Fibroblast of skin of back (primary cell): Measurements from ENCODE around the gene GCSAM. TPM values are rescaled to one million over a fixed set of nuclear protein-coding genes. Genes with fewer than 3 reads are reported as not detected.

Experiments used
- DNase-seq: peaks from one replicate; pipeline ENCODE4 v3.0.0-alpha.2; 2013
- polyA plus RNA-seq, 2 experiments: library from polyadenylated mRNA; unstranded; fragments of 120-200 nt; gene quantifications; one replicate each; pipeline ENCODE4 v1.2.1, GENCODE V29; 2013; ENCODE audit not compliant: insufficient read length in 2 of 2

GCSAM gene, protein sequence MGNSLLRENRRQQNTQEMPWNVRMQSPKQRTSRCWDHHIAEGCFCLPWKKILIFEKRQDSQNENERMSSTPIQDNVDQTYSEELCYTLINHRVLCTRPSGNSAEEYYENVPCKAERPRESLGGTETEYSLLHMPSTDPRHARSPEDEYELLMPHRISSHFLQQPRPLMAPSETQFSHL
- 0.45 TPM for polyA plus RNA-seq (2013, experiment 1 of 2; ENCODE audit: insufficient read length)
- 0.49 TPM for polyA plus RNA-seq (2013, experiment 2 of 2; ENCODE audit: insufficient read length)

DNA sequence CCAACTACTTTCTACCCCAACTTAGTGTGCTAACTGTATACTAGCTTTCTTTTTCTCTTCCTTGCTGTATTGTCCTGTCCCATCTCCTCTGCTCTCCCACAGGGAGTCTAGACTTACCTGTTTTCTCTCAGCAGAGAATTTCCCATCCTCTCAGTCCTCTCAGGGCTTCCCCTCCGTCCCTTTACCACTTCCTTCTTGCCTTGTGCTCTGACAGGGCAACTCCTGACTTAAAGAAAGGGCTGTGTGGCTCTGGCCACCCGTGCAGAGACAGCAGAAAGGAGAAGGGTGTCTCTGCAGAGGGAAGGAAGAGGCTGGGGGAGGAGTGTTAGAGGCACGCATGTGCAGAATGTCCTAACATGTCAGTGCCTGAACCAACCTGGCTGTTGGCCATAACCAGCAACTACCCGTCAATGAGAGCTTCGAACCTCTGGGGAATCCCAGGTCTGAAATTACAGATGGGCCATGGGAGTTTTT lies at the start of gene GCSAM:
TSS of gene GCSAM (minus strand) at position 274 of the 474 bp plus-strand sequence. CDS start at position 146, 128 bp downstream.
- DNase-seq, result no peak

DNA sequence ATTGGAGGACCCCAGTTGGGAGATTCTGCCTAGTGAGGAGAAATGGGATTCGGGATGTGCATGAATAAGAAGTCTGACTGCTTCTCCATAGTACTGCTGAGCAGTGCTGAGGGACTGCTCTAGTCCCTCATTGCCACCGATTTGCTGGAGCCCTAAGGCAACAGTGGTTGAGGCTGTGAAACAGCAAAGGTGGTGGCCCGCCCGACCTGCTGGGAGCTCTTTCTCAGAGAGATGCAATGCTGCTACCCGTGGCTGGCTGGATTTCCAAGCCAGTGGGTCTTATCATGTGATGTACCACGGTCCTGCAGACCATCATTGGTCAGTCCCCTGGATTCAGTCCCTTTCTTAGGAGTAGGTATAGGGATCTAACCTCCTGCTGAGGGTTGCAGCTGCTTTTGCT lies 42.6 kb upstream of the GCSAM start:
- no peak for DNase-seq

DNA sequence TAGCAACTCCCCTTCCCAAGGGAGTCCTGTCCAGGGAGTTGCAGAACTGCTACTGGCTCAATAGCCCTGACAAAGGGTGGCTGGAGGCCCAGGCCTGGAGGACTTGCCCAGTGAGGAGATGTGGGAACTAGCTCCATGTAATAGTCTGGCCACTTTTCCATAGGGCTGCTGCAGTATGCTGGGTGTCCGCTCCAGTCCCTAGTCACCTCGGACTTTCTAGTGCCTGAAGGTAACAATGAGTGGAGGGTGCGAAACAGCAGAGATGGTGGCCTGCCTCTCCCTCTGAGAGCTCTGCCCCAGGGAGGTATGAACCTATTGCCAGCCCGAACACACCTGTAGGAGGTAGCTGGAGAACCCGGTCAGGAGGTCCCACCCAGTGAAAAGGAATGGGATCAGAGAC lies 42.0 kb upstream of the GCSAM start:
- no peak for DNase-seq

DNA sequence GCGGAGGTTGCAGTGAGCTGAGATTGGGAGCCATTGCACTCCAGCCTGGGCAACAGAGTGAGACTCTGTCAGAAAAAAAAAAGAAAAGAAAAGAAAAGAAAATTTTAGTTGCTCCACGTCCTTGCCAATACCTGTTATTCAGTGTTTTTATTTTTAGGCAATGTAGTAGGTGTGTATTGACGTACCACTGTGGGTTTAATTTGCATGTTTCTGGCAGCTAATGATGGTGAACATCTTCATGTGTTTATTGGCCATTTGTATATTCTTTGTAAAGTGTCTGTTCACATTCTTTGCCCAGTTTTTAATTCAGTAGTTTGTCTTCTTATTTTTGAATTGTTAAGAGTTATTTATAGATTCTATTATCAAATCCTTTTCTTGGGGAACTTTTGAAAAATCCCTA lies 38.1 kb upstream of the GCSAM start:
- DNase-seq, result no peak

DNA sequence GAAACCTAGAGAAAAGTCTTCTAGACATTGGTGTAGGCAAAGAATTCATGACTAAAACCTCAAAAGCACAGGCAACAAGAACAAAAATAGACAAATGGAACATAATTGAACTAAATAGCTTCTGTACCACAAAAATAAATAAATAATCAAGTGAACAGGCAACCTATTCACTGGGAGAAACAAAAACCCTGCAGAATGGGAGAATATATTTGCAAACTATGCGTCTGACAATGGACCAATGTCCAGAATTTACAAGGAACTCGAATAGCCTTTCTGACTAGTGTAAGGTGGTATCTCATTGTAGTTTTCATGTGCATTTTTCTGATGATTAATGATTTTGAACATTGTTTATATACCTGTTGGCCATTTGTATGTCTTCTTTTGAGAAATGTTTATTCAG lies 37.0 kb upstream of the GCSAM start:
- no peak for DNase-seq

DNA sequence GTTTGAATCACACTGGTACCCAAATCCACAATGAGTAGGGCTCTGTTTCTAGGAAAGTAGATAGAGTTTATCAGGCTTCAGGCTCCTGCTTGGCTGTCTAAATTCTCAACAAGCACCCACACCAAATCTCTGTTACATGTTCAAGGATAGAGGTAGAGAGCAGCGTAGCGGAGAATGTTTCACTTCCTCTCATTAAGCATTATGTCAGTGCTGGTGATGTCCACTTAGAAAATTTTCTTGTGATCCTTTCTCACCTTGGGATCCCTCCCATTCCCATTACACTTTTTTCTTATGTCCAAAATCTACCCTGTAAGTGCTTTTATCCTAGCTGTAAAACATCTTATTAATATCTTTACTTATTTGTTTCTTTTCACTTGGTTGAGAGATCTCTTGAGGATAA lies 34.7 kb upstream of the GCSAM start:
- DNase-seq, result no peak

DNA sequence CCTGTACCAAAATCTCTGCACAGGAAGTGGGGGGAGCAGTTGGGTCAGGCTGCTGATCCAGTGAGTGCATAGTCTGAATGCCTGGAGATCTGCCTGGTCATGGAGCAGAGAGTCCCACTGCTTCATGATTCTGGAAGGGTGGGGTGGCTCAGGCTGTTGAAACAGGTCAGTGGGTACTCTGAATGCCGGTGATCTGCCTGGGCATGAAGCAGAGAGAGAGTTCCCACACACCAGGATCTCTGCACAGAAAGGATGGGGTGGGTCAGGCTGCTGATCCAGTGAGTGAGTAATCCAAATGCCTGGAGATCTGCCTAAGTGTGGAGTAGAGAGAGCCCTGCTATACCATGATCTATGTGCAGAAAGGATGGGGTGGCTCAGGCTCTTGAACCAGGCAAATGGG lies 16.1 kb upstream of the GCSAM start:
- no peak for DNase-seq

DNA sequence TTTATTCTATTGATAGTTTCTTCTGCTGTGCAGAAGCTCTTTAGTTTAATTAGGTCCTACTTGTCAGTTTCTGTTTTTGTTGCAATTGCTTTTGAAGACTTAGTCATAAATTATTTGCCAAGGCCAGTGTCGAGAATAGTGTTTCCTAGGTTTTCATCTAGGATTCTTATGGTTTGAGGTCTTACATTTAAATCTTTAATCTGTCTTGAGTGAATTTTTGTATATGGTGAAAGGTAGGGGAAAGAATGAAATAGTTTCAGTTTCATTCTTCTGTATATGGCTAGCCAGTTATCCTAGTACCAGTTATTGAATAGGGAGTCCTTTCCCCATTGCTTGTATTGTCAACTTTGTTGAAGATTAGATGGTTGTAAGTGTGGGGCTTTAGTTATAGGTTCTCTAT lies 10.6 kb upstream of the GCSAM start:
- no peak for DNase-seq

DNA sequence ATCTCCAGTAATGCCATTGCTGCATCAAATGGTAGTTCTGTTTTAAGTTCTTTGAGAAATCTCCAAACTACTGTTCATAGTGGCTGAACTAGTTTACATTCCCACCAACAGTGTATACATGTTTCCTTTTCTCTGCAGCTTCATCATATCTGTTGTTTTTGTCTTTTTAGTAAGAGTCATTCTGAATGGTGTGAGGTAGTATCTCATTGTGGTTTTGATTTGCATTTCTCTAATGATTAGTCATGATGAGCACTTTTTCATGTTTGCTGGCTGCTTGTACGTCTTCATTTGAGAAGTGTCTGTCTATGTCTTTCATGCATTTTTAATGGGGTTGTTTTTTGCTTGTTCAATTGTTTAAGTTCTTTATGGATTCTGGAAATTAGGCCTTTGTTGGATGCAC lies 10.2 kb upstream of the GCSAM start:
- DNase-seq, result peak; percentile 18

DNA sequence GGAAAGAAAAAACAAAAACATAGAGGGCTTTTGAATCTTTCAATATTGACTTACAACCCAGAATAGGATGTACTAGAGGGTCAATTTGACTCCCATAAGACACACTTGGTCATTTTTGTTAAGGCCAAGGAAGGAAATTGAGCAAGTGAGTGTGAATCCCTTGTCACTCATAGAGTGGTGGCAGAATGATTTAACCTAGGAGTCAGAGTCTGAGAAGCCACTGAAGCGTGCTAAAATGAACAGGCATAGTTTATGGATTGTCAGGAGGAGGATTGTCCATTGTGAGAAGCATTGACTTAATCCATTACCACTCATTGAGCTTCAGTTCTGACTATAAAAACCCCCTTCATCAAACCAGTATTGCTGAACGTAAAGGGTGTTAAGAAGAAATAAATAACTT lies 8.2 kb upstream of the GCSAM start:
- no peak for DNase-seq

DNA sequence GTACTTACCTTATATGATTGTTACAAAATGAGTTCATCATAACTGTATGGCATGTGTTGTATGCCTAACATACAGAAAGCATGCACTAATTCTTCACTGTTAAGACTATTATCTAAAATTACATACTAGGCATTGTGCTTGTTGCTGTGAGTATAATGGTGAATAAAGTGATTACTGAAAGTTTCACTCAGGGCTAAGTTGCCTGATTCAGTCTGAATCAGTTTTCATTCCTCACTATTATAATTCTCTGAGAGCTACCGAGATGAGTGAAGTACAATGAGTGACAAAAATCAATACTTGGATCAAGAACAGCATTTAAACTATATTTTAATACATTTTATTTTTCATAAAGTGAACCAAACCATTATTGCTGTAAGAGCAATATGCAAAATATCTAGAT lies 7.5 kb upstream of the GCSAM start:
- no peak for DNase-seq

DNA sequence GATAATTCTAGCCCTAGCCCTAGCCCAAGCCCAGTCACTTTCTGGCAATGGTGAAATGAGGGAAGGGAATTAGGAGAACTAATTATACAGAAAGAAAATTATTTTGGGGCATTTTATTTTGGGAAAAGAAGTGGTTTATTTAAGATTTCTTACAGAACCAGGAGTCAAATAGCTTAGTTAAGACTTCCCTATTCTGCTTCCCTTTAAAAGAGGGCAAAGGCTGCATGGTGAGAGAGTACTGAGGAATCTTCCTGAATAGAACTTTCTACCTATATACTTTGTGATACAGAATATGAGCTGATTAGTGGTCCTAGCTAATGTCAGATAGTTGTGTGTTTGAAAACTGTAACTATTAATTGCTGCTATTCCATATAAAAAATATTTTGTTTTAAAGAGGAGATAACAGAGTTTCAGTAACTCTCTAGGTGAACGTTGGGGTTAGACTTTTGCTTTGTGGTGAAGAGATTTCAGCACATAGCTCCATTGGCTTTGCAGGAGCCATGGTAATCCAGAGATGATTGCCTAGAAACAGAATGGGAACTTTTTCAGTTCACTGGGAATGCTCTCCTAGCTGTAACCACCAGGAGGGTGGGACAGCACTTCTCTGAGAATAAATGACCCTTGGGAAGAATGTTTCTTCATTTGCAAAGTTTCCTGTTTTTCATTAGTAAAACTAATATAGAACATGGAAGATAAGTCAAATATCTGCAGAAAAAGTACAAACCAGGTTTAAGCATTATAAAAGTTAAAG lies 5.3 kb upstream of the GCSAM start:
- DNase-seq, result no peak

DNA sequence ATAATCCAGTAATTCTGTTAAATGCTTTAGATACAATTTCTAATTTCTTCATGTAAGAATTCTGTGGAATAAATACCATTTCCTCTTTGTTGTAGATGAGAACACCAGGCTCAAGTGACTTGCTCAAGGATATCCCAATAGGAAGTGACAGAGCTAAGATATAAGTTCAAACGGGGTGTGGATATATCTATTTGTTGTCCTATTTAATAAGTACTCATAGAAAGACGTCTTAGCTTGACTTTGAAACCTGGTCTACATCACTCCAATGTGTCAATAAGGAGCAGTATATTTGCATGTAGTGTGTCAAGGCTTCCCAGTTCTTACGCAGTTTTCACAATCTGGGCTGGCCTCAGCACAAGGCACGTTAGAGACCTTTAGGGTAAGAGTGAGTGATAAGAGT lies 4.7 kb upstream of the GCSAM start:
- no peak for DNase-seq

DNA sequence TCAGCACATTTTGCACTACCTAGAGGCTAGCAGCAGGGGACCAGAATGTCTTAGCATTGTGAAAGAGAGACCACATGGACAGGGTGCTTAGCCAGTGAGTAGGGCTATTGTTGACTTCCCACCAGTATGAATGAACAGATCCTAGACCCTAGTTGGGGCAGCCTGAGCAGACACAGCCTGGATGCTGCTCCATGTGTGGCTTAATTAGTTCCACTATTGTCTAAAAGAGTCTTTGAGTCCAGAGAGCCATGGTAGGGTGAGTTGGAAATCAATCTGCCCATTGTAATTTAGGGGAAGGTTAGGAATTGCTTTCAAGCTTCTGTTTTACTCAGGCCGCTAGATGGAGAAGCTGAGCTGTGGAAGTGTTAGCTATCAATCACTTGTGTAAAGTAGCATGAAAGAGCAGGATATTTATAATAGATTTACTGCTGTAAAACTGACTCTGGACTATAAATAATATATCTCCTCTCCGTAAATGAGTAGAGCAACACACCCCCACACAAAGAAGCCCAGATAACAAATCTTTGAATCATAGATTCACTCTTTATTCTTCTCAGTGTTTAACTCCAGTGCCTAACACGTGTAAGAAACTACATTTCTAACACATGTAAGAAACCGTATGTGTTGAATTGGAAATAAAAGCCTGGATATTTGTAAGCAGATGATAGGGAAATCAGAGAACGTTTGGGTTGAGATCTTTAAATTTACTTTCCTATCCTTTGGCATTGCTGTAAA lies 4.1 kb upstream of the GCSAM start:
- DNase-seq, result peak; percentile 32

DNA sequence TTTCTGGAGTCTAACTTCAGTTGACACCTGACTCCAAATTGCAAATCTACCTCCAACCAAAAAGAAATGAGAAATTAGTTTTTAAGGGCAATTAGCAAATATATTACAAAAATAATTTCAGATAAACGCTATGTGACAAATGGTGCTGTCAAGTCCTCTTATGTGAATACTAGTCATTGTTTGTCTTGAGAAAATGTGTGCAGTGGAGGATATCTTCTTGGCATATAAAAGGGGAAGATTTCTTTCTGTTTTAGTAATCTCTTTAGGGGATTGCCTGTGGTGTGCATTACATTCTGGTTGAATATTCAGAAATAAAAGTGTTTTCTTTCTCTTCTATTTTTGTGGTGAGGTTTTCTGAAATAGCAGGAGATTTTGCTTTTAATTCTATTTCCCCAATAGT lies 3.0 kb upstream of the GCSAM start:
- DNase-seq, result no peak

DNA sequence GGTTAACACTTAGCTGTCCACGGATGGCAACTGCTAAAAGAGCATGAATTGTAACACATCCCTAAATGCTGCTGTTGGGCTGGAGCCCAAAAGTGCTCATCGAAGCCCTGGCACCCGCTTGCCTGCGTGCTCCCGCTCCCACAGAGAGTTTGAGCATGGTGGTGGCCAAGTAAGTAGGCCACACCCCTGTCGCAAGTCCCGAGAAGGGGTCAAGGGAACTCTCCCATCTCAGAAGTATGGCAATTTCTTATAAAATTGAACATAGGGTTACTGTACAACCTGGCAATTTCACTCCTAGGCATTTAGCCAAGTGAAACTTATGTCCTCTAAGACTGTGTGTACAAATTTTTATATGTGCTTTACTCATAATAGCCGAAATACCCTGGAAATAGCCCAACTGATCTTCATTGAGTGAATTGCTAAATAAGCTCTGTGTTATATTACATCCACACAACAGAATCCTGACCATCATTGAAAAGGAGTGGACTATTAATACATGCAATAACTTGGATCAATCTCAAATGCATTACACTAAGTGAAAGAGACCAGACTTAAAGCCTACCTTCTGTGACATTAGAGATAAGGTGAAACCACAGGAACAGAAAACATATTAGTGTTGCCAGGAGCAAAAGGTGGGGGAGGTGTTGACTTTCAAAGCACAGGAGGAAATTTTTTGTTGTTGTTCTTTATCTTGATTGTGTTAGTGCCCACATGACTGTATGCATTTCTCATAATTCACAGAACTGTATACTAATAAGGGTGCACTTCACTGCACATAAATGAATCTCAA lies 1.5 kb upstream of the GCSAM start:
- no peak for DNase-seq

DNA sequence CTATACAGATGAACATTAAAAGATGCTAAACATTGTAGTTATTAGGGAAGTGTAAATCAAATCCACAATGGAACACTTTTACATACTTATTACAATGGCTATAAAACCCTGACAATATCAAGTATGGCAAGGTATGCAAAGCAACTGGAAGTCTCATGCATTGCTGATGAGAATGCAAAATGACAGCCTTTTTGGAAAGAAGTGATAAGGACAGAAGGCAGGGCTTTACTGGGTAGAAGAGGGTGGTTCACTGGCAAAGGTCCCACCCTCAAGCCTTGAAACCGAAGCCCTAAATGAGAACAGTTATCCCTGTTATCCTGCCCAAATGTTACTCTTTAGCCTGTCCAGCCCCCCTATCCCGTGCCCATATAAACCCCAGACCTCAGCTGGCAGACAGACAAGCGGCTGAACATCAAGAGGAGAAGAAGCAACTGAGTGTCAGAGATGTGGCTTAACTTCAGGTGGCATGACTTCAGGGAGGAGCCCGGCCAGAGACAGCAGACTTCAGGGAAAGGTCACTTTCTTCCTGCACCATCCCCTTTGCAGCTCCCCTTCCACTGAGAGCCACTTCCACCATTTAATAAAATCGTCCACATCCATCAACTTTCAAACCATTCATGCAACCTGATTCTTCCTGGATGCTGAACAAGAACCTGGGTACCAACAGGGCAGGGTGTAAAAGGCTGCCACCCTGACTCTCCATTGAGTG lies 732 bp upstream of the GCSAM start:
- no peak for DNase-seq

DNA sequence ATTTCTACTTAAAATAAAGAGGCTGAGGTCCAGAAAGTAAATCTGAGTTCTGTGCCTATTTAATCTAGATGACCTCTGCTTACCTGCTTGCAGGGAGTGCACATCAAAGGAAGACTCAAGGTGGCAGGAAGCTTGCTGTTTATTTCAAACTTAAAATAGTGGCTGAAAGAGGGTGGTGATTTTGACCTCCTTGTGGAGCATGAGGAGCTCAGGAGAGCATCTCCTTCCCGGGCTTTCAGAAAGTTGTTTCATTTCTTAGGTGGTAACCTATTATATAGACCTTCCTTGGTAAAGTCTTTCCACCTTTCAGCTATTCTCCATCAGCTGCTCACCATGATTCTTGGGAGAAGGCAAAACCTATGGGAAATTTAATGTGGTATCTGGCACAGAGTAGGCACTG lies 494 bp downstream of the GCSAM start:
- no peak for DNase-seq

DNA sequence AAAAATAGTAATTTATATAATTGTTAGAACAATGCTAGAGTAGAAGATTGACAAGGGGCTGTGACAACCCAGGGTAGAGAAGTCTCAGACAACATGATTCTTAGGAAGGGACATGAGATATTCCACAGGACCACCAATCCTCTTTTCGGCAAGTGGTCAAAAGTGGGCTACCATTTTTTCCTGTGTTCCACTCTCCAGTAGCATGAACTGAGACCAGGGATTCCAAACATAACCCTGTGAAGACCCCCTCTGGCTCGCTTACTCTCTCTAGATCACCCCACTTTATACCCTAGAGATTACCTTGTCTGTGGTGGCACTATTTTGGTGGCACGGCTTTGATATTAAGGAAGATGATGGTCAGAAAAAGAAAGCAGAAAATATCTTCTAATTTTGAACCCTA lies 960 bp downstream of the GCSAM start:
- no peak for DNase-seq

DNA sequence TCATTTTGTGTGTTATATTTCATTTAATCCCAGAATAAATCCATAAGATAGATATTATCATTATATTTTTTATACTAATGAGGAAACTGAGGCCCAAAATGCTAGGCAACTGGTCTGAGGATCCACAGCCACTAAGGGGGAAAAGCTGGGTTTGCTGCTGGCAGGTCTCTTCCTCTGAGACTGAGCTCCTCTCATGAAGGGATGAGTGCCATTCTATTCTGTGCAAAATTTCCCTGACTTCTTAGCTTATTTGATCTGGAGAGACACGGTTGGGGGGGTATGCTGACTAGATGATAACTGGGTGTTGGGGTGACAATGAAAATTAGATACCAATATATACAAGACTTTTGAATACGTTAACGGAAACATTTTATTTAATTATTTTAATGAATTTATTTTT lies 1.9 kb downstream of the GCSAM start:
- DNase-seq, result no peak

DNA sequence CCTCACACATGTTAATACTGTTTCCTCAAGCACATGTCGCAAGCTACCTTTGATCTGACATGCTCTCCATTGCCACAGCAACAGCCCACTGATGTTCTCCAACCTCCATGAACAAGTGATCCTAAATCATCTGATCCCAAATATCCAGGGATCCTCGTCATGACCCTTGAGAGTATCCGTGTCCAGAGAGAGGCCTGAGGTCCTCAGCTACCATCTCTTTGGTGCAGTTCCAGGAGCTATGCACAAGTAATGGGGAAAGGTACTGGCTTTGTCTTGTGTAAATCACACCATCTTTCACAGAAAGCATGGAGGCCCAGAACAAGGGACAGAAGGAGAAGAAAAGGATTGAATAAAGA lies 2.4 kb downstream of the GCSAM start:
- no peak for DNase-seq

DNA sequence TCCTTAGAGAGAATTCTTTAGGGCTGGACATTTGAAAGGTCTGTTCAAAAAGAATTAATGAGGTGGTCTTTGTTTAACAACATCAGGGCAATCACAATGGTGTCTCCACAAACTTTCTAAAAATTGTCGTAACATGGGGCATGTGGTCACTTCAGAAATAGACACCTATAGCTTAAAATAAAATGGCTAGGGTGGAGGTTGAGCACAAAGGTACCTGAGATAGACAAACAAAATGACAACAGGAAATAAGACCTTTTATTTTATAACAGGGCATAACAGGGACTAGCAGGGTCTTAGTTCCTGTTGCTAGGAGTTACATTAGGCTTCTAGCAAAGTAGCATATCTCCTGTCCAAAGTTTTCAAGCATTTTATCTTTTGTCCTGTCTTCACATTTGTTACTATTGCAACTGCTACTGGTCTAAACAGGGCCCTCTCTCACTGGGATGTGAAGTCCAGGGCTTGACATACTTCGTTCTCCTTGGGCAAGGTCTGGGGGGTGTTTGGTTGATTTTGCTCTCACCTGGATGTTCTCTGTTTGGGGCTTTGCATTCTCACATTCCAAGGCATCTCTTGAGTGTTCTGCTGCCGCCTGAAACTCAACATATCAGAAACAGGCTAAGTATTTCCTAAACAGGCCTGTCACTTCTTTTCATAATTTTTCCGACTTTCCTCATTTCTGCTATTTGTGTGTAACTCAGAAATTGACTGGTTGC lies 3.0 kb downstream of the GCSAM start:
- no peak for DNase-seq
